Measurements from ENCODE around the gene RAB3A. TPM values are rescaled to one million over a fixed set of nuclear protein-coding genes. Genes with fewer than 3 reads are reported as not detected.

RAB3A gene, protein sequence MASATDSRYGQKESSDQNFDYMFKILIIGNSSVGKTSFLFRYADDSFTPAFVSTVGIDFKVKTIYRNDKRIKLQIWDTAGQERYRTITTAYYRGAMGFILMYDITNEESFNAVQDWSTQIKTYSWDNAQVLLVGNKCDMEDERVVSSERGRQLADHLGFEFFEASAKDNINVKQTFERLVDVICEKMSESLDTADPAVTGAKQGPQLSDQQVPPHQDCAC
- 2.4 and 3.1 TPM in 2 replicates for total RNA-seq

DNA sequence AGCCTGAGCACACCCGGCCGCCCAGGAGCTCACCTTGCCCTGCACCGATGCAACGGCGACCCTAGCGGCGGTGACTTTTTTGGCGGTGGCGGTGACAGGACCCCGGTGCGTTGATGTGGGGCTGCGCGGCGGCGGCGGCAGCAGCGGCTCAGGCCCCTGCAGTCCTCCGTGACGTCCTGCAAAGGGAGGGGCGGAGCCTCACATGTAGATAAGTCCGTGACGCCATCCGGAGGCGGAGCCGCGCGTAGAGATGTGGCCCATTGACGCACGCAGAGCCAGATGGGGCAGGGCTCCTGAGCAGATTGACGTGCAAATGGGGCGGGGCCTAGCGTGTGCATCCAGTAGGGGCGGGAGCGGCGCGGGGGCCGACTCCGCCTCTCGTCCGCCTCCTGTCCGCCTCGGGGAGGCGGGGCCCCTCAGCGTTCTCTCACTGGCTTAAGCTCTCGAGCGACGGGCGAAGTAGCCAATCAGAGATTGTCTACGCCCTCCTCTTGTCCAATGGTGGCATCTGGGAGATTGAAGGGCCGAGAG, at the start of gene RAB3A:
Gene RAB3A (minus strand): TSS at position 180 of the 531 bp plus-strand sequence. CDS start 1,302 bp downstream, outside the sequence.

DNA sequence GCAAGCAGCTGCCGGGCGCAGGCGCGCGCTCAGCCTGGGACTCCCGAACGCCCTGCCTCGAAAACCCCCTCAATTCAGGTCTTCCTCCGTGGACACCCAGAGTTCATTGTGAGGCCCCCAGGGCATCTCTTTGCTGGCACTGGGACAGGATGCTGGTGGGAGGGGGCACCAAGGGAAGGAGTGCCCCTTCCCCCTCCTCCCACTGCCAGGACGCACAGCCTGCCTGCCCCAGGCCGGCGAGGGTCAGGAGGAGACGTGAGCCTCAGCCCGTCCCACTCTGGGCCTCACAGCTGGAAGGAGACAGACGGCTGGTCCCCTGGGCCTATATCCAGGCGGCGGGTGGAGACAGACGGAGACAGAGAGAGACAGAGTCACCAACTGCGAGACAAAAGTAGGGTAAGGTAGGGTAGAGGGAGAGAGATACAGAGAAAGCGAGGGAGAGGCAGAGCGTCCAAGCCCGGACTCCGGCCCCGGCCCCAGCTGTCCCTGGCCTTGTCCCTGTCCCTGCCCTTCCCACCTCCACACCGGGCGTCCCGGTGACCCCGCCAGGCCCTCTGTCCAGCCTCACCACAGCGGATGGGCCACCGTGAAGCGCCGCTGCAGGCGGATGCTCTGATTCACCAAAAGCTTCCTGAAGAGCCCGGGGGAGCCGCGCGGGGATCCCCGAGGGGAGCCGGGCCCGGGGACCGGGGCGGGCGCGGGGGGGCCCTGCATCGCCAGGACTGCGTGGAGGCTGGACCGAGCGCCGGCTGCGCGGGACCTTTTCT, 22.0 kb upstream of the RAB3A start, which contains the start of gene PDE4C:
Gene PDE4C (minus strand): TSS at position 737 of the 767 bp plus-strand sequence. CDS start 23 bp downstream, at position 714.

DNA sequence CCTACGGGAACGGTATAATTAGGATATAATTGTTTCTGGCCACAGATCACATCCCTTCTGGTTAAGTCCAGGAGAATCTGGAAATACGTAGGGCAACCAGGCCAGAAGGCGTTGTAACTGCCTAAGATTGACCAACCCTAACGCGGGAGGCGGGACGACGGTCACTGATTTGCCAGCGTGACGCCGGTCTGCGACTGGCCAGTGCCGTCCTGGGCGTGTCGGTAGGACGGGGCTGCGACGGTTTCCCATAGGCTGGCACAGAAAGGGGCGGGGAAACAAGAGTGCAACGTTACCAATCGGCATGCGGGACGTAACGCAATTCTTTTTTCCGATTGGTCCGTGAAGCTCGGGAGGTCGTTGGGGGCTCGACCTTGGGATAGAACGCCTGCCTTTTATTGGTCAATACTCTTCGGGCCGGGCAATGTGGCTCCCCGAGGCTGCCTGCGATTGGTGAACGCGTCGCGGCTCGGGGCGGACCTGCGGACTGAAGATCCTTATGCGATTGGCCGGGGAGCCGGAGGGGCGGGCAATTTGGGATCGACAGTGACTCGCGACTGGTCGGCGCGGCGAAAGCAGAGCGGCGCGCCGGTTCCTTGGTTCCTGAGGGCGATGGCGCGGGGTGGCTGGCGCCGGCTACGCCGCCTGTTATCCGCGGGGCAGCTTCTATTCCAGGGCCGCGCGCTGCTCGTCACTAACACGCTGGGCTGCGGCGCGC, 11.0 kb downstream of the RAB3A start, which contains the start of gene MPV17L2:
Gene MPV17L2 (plus strand): TSS at position 546 of the 715 bp plus-strand sequence. CDS start 64 bp downstream, at position 610.

DNA sequence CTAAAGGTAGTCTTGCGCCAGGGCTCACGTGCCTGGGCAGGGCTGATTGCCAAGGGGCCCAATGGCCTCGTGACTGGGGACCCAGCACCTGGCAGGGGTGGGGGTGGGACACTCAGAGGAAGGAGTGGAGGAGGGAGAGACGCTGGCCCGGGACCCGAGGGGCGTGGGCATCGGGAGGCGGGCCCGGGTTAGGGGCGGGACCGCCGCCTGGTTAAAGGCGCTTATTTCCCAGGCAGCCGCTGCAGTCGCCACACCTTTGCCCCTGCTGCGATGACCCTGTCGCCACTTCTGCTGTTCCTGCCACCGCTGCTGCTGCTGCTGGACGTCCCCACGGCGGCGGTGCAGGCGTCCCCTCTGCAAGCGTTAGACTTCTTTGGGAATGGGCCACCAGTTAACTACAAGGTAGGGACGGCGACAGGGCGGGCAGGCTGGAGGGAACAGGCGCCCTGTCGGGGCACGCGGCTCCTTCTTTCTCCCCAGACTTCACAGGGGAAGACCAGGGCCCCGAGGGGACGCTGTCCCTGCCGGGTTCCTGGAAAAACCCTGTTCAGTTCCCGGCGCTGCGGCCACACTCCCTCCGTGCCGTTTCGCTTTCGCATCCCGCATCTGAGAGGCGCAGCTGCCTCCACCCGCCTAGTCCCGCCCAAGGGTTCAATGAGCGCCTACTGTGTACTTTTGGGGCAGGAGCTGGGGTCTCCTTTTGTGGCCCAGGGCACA, 30.1 kb downstream of the RAB3A start, which contains the start of gene IFI30:
Gene IFI30 (plus strand): TSS at position 242 of the 717 bp plus-strand sequence. CDS start 29 bp downstream, at position 271.

DNA sequence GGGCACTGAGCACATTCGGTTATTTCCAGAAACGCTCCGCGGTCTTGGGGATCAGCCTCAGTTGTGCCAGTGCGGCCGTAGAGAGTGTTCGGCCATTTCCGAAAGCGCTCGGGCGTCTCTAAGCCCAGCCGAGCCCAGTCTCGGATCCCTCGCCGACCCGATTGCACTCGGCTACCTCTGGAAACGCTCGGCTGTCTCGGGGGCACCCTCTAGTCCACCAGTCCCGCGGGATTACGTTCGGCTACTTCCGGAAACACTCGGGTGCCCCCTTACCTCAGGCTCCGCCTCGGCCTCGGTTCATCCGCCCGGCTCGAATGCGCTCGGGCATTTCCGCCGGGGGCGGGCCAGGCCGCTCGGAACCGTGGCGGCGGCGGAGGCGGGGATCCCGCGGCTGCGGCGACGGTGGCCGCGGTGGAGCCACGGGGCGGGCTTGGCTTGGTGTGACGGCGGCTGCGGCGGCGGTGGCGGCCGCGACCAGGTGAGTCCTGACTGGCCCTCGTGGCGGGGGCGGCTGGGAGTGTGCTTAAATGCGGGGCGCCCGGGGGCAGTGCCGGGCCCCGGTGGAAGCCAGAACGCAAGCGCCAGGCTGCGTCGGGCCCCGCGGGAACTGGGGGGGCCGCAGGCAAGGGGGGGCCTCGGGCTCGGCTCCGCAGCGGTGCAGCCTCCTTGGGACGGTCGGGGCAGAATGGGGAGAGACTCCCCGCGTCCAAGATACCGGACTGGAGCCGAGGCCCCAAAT, 50.9 kb downstream of the RAB3A start, which contains the start of gene PIK3R2:
Gene PIK3R2 (plus strand): TSS at position 347 of the 739 bp plus-strand sequence. CDS start 2,717 bp downstream, outside the sequence.

Other genes with a start within 250 kb of the RAB3A start
- gene KCNN1, start 236.9 kb downstream of the RAB3A start, total RNA-seq: 0.09 TPM in 1 of 2 replicates, not detected in the other
- gene ARRDC2, start 195.9 kb downstream of the RAB3A start, total RNA-seq: 4.0 and 4.4 TPM in 2 replicates
- gene IL12RB1, start 117.1 kb downstream of the RAB3A start, total RNA-seq: 0.14 and 0.18 TPM in 2 replicates
- gene MAST3, start 106.3 kb downstream of the RAB3A start, total RNA-seq: 1.8 and 2.5 TPM in 2 replicates
- gene PIK3R2, start 50.9 kb downstream of the RAB3A start, total RNA-seq: 3.4 and 7.4 TPM in 2 replicates
- gene IFI30, start 30.2 kb downstream of the RAB3A start, total RNA-seq: 7.2 and 11.2 TPM in 2 replicates
- gene MPV17L2, start 10.8 kb downstream of the RAB3A start, total RNA-seq: 6.0 and 6.4 TPM in 2 replicates
- gene PDE4C, start 22.4 kb upstream of the RAB3A start, total RNA-seq: 0.57 and 4.9 TPM in 2 replicates
- 0.14 and 0.28 TPM in 2 replicates for gene IQCN, start 70.4 kb upstream of the RAB3A start, total RNA-seq
- gene JUND, start 77.6 kb upstream of the RAB3A start, total RNA-seq: 47.5 and 69.6 TPM in 2 replicates
- 78.1 and 107 TPM in 2 replicates for gene LSM4, start 119.0 kb upstream of the RAB3A start, total RNA-seq
- gene PGPEP1, start 136.6 kb upstream of the RAB3A start, total RNA-seq: 33.1 and 44.2 TPM in 2 replicates
- gene GDF15, start 182.1 kb upstream of the RAB3A start, total RNA-seq: 62.4 and 105 TPM in 2 replicates
- 0.14 and 0.28 TPM in 2 replicates for gene LRRC25, start 193.6 kb upstream of the RAB3A start, total RNA-seq
- 32.9 and 45.6 TPM in 2 replicates for gene SSBP4, start 215.4 kb upstream of the RAB3A start, total RNA-seq
- 9.2 and 23.0 TPM in 2 replicates for gene ISYNA1, start 234.1 kb upstream of the RAB3A start, total RNA-seq